Smooth muscle cell (in vitro differentiated cells): Measurements from ENCODE around the gene CNTNAP1. TPM values are rescaled to one million over a fixed set of nuclear protein-coding genes. Genes with fewer than 3 reads are reported as not detected.

ENCODE experiments used
- DNase-seq: peaks from one replicate; lab custom pipeline; 2025; ENCODE audit not compliant: unreplicated experiment; lab: John Stamatoyannopoulos, UW
- H2AFZ ChIP-seq: fragments of 200-600 bp; sonication (generic); 2 replicates; pipeline ENCODE4 v1.6.0; 2016; ENCODE audit warnings: antibody characterized with exemption, low read depth, mild to moderate bottlenecking
- H3F3A ChIP-seq: fragments of 200-600 bp; sonication (generic); 2 replicates; pipeline ENCODE4 v1.6.0; 2017; ENCODE audit warnings: antibody characterized with exemption, low read depth
- H3K27ac ChIP-seq: fragments of 200-600 bp; sonication (generic); 2 replicates; pipeline ENCODE4 v1.5.1; 2016; ENCODE audit warnings: low read depth, mild to moderate bottlenecking
- H3K27me3 ChIP-seq: fragments of 200-600 bp; sonication (generic); 2 replicates; pipeline ENCODE4 v1.6.1; 2016; ENCODE audit warnings: low read depth, mild to moderate bottlenecking
- H3K36me3 ChIP-seq: fragments of 200-600 bp; sonication (generic); 2 replicates; pipeline ENCODE4 v1.5.1; 2016; ENCODE audit warnings: low read depth
- H3K4me1 ChIP-seq: fragments of 200-600 bp; sonication (generic); 2 replicates; pipeline ENCODE4 v1.5.1; 2016; ENCODE audit warnings: low read depth
- H3K4me2 ChIP-seq: fragments of 200-600 bp; sonication (generic); 2 replicates; pipeline ENCODE4 v1.6.0; 2016; ENCODE audit warnings: mild to moderate bottlenecking
- H3K4me3 ChIP-seq: fragments of 200-600 bp; sonication (generic); 2 replicates; pipeline ENCODE4 v1.5.1; 2016; ENCODE audit warnings: mild to moderate bottlenecking
- H3K79me2 ChIP-seq: fragments of 200-600 bp; sonication (generic); 2 replicates; pipeline ENCODE4 v1.6.0; 2016; ENCODE audit warnings: low read depth, mild to moderate bottlenecking
- H3K9ac ChIP-seq: fragments of 200-600 bp; sonication (generic); 2 replicates; pipeline ENCODE4 v1.6.0; 2016; ENCODE audit warnings: low read depth
- H3K9me3 ChIP-seq: fragments of 200-600 bp; sonication (generic); replicated peaks from 2 replicates; pipeline ENCODE4 v1.5.1; 2016; ENCODE audit warnings: low read depth
- H4K20me1 ChIP-seq: fragments of 200-600 bp; sonication (generic); 2 replicates; pipeline ENCODE4 v1.6.0; 2016; ENCODE audit warnings: low read depth
- WGBS: methylation state at CpG from one replicate; pipeline ENCODE4 v1.1.7; 2016; ENCODE audit warnings: low lambda C conversion rate; 5-methylcytosine and 5-hydroxymethylcytosine counted together
- polyA plus RNA-seq: library from polyadenylated mRNA; unstranded; fragments of >200 nt; fragmentation: Nextera tagmentation; extraction: Ambion mirVana; gene quantifications from 2 replicates; pipeline ENCODE4 v1.2.1, GENCODE V29; 2016
- total RNA-seq: library from RNA; depleted of rRNA; stranded (reverse); fragments of >200 nt; gene quantifications from 2 replicates; pipeline ENCODE4 v1.2.3, GENCODE V29; 2014
- TF ChIP-seq, protein P1 (sequence below): fragments of 200-600 bp; sonication (generic); IDR thresholded peaks from 2 replicates; pipeline ENCODE4 v1.5.1; 2017; ENCODE audit warnings: borderline replicate concordance, mild to moderate bottlenecking, antibody characterized with exemption; ENCODE audit not compliant: insufficient read depth, poor library complexity, severe bottlenecking

Gene CNTNAP1
- total and polyA plus RNA-seq, 2 experiments from 2014 or later, result 2.0 to 7.1 TPM

DNA sequence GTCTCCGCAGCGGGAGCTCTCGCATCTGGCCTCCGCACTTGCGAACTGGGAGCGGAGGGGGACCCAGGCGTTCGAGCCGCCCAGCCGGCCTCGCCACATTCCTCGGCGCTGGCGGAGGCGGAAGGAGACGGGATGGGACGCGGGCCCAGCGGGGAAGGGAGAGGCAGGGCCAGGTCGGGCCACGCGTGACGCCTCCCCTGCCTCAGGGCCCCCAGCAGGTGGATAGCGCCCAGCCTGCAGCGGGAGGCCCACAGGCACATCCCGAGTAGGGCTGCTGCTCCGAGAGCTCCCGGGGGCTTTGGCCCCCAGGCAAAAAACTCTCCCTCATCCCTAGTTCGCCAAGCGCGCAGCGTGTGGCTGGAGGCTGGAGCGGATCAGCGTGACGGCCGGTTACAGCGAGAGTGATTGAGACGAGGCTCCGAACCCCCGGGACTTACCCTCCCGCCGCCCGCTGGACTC lies 6.3 kb upstream of the CNTNAP1 start:
- Histone ChIP-seq H3K27ac (no peak overlapping the region), H3K4me3 (peak overlapping the region; percentile 85), H3K4me1 (peaks cover 38% of the 10 kb centered on the region), H3K27me3 (no peaks in the 10 kb centered on the region), H3K4me2 (peak overlapping the region; percentile 97), H3F3A (peaks cover 15% of the 10 kb centered on the region), H3K36me3 (no peaks in the 10 kb centered on the region), H4K20me1 (peaks cover 49% of the 10 kb centered on the region), H3K79me2 (peaks cover 6% of the 10 kb centered on the region), H2AFZ (peak overlapping the region; percentile 47), H3K9me3 (no peaks in the 10 kb centered on the region), H3K9ac (peak overlapping the region; percentile 52)
- peak; percentile 47 for DNase-seq
- TF ChIP-seq, protein P1, sequence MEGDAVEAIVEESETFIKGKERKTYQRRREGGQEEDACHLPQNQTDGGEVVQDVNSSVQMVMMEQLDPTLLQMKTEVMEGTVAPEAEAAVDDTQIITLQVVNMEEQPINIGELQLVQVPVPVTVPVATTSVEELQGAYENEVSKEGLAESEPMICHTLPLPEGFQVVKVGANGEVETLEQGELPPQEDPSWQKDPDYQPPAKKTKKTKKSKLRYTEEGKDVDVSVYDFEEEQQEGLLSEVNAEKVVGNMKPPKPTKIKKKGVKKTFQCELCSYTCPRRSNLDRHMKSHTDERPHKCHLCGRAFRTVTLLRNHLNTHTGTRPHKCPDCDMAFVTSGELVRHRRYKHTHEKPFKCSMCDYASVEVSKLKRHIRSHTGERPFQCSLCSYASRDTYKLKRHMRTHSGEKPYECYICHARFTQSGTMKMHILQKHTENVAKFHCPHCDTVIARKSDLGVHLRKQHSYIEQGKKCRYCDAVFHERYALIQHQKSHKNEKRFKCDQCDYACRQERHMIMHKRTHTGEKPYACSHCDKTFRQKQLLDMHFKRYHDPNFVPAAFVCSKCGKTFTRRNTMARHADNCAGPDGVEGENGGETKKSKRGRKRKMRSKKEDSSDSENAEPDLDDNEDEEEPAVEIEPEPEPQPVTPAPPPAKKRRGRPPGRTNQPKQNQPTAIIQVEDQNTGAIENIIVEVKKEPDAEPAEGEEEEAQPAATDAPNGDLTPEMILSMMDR, result no peak
- under 1% methylated on average over 40 of the region's 43 CpGs for WGBS

DNA sequence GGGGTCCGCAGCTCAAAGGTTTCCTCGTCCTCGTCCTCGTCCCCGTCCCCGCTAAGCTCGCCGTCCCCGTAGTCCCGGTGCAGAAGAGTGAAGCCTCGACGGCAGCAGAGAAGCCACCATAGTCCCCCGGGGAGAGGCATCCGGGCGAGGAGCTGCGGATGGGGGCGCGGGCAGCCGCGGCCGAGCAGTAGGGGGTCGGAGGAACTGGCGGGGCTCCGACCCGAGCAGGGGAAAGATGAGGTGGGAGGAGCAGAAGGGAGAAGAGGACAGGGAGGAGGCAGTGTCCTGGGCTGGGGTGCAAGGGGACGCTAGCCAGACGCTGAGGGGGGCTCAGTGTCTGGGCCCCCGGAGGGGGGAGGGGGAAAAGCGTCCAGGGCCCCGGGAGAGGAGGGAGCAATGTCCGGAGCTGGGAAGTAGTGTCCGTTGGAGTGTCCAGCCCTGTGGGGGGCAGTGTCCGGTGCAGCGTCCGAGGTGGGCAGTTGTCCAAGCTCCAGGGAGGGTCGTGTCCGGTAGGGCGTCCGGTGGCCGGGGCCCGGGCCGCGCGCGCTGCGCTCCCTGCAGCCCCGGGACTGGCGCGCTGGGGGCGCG lies 5.8 kb upstream of the CNTNAP1 start, which contains the start of gene PLEKHH3:
TSS of gene PLEKHH3 (minus strand) at position 571 of the 588 bp plus-strand sequence. CDS start at position 140, 431 bp downstream.
- H3K4me2 ChIP-seq, result peak within 1 kb of the TSS; percentile 97
- H3K4me3 ChIP-seq, result peak within 1 kb of the TSS; percentile 85
- peak within 1 kb of the TSS; percentile 68 for H2AFZ ChIP-seq
- H4K20me1 ChIP-seq, result peaks cover 49% of the 10 kb centered on the region
- H3K27ac ChIP-seq, result peak within 1 kb of the TSS; percentile 94
- H3K4me1 ChIP-seq, result peaks cover 40% of the 10 kb centered on the region
- no peak for DNase-seq
- peaks cover 15% of the 10 kb centered on the region for H3F3A ChIP-seq
- H3K79me2 ChIP-seq, result peaks cover 6% of the 10 kb centered on the region
- WGBS, result under 1% methylated on average over 27 of the region's 51 CpGs
- H3K27me3 ChIP-seq, result no peaks in the 10 kb centered on the region
- H3K36me3 ChIP-seq, result no peaks in the 10 kb centered on the region
- peak within 1 kb of the TSS; percentile 79 for H3K9ac ChIP-seq
- H3K9me3 ChIP-seq, result no peaks in the 10 kb centered on the region
- TF ChIP-seq, protein P1, result peak; percentile 9

DNA sequence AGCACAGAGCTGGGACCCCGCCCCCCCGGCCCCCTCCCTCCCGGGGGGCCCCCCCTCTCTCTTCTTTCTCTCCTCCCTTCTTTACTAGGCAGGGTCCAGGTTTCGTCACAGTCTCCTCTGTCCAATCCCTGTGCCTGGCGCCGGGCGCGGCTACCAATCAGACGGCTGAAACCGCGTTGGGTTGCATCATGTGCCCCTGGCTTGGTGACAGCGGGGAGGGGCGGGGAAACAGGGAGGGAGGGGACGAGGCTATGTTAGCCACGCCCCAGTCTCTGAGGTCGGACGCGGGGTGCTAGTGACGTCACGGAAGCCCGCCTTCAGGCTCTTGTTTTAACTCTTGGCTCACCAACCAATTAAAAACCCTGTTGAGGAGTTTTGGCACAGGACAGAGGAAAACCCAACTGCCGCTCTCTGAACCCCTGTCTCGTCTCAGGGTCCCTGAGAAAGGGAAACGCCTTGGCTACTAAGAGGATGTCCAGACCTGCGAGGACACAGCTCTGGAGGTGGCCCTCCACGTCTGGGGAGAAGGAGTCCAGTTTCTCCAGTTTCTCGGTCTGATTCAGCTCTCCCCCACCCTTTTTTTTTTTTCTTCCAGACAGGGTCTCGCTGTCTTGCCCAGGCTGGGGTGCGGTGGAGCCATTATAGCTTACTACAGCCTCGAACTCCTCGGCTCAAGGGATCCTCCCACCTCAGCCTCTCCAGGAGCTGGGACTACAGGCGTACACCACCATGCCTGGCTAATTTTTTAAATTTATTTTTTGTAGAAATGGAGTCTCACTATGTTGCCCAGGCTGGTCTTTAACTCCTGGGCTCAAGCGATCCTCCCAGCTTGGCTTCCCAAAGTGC lies 5.1 kb upstream of the CNTNAP1 start:
- 15% methylated on average over 23 of the region's 33 CpGs for WGBS
- peaks cover 22% of the 10 kb centered on the region for H3F3A ChIP-seq
- no peaks in the 10 kb centered on the region for H3K9me3 ChIP-seq
- H3K4me1 ChIP-seq, result peaks cover 46% of the 10 kb centered on the region
- peak overlapping the region; percentile 85 for H3K4me3 ChIP-seq
- peaks cover 6% of the 10 kb centered on the region for H3K79me2 ChIP-seq
- TF ChIP-seq, protein P1, result no peak
- no peaks in the 10 kb centered on the region for H3K27me3 ChIP-seq
- H2AFZ ChIP-seq, result peak overlapping the region; percentile 68
- peak overlapping the region; percentile 94 for H3K27ac ChIP-seq
- H3K36me3 ChIP-seq, result no peaks in the 10 kb centered on the region
- peaks cover 42% of the 10 kb centered on the region for H4K20me1 ChIP-seq
- peak overlapping the region; percentile 97 for H3K4me2 ChIP-seq
- peak overlapping the region; percentile 79 for H3K9ac ChIP-seq
- peak; percentile 98 for DNase-seq
